GM21515 (cell line): ENCODE measurements around the gene ARHGAP4.

Experiments
- ATAC-seq: cut with Tn5 transposase; IDR thresholded peaks from one replicate; pipeline ENCODE4 v1.9.1; 2021; ENCODE audit not compliant: unreplicated experiment

Gene ARHGAP4

GRCh38 chrX:153947009-153947769 lies 21.1 kb upstream of the ARHGAP4 start:
- peak; percentile 81 for ATAC-seq

GRCh38 chrX:153945956-153946943 lies 20.2 kb upstream of the ARHGAP4 start:
- ATAC-seq = no peak

GRCh38 chrX:153944800-153945150 lies 18.7 kb upstream of the ARHGAP4 start:
- ATAC-seq = no peak

- no peak for ATAC-seq
Observed at GRCh38 chrX:153944140-153944799, 18.2 kb upstream of the ARHGAP4 start, which contains the start of gene RENBP. RENBP (minus strand) TSS chrX:153944643; CDS start chrX:153944610, 33 bp downstream.

GRCh38 chrX:153941336-153942252 lies 15.5 kb upstream of the ARHGAP4 start:
- ATAC-seq = no peak

GRCh38 chrX:153939573-153939972 lies 13.5 kb upstream of the ARHGAP4 start:
- ATAC-seq = no peak

- ATAC-seq = no peak
Observed at GRCh38 chrX:153938226-153938786, 12.2 kb upstream of the ARHGAP4 start.

GRCh38 chrX:153937056-153937455 lies 11.0 kb upstream of the ARHGAP4 start:
- ATAC-seq = no peak

- ATAC-seq = peak; percentile 1
Observed at GRCh38 chrX:153935326-153935851, 9.3 kb upstream of the ARHGAP4 start.

- ATAC-seq = peak; percentile 84
Observed at GRCh38 chrX:153934762-153935325, 8.8 kb upstream of the ARHGAP4 start, which contains the start of gene NAA10. NAA10 (minus strand) TSS chrX:153935037; CDS start chrX:153934904, 133 bp downstream.

GRCh38 chrX:153934148-153934761 lies 8.2 kb upstream of the ARHGAP4 start:
- ATAC-seq = peak; percentile 9

GRCh38 chrX:153933748-153934147 lies 7.7 kb upstream of the ARHGAP4 start:
- no peak for ATAC-seq

- ATAC-seq = no peak
Observed at GRCh38 chrX:153932220-153932915, 6.3 kb upstream of the ARHGAP4 start.

- no peak for ATAC-seq
Observed at GRCh38 chrX:153931748-153932147, 5.7 kb upstream of the ARHGAP4 start.

- no peak for ATAC-seq
Observed at GRCh38 chrX:153931151-153931550, 5.1 kb upstream of the ARHGAP4 start.

GRCh38 chrX:153930011-153930910 lies 4.2 kb upstream of the ARHGAP4 start:
- no peak for ATAC-seq

GRCh38 chrX:153929576-153929975 lies 3.5 kb upstream of the ARHGAP4 start:
- ATAC-seq = no peak
